ENCODE results near the gene RASAL3.

DNA sequence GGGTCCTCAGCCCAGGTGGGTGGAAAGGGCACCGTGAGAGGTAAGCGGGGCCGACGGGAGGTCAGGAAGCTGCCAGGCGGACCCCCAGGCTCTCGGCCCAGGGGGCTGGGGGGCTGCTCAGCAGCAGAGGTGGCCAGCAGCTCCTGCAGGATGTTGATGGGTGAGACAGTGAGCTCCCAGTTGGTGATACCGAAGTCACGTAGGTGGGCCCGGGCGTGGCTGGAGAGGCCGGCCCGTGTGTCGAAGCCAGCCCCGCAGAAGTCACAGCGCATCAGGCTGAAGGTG, 27.6 kb downstream of the RASAL3 start:
- TF ChIP-seq, protein P1, sequence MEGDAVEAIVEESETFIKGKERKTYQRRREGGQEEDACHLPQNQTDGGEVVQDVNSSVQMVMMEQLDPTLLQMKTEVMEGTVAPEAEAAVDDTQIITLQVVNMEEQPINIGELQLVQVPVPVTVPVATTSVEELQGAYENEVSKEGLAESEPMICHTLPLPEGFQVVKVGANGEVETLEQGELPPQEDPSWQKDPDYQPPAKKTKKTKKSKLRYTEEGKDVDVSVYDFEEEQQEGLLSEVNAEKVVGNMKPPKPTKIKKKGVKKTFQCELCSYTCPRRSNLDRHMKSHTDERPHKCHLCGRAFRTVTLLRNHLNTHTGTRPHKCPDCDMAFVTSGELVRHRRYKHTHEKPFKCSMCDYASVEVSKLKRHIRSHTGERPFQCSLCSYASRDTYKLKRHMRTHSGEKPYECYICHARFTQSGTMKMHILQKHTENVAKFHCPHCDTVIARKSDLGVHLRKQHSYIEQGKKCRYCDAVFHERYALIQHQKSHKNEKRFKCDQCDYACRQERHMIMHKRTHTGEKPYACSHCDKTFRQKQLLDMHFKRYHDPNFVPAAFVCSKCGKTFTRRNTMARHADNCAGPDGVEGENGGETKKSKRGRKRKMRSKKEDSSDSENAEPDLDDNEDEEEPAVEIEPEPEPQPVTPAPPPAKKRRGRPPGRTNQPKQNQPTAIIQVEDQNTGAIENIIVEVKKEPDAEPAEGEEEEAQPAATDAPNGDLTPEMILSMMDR (IDR thresholded peaks at IDR 0.05): no peak
- no peak for TF ChIP-seq POLR2A (IDR thresholded peaks at IDR 0.05)
